ENCODE data around the gene PTPRC. TPM values are rescaled to one million over a fixed set of nuclear protein-coding genes. Genes with fewer than 3 reads are reported as not detected.

The PTPRC gene
- polyA plus RNA-seq, 2 of the 4 experiments (the other 2 are of a cell fraction), result not detected

DNA sequence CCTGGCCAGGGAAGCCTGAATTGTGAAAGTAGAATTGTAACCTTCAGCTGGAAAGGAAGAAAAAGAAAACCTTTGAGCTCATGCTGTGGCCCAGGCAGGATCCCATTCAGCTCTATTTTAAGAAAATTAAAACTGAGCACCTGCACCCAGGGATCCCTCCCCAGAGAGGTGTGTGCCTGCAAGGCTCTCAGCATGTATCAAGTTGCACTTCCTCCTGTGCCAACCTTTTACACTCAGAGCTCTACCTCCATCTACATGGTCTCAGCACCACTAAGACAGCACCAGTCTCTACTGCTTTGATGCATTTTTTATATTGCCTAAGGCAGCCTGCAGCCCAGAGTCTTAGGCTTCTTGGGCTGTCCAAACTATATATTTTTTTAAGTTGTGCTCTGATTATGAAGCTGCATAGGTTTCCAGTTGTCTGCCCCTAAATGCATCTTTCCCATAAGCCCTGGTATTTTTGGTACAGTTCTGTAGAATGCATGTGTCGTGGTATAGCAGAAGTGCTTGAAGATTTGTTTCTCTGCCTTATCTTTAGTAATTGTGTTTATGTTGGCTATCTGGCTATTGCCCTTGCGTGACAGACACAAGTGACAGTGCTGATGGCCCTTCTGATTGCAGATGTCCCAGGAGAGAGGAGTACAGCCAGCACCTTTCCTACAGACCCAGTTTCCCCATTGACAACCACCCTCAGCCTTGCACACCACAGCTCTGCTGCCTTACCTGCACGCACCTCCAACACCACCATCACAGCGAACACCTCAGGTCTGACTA lies 63.1 kb downstream of the PTPRC start:
- H3K9me3 ChIP-seq, result no peaks in the 10 kb centered on the region
- DNase-seq (ENCODE audit: low read depth in 1 of 2, low spot score in 1 of 2) (no peak), ATAC-seq (no peak), FAIRE-seq (no peak)
- POLR2A ChIA-PET, result no interaction called here
- TF ChIP-seq TFCP2L1 (CRISPR knock-in tag; IDR thresholded peaks at IDR 0.05), result no peak
- no peak for TF ChIP-seq RARB (CRISPR knock-in tag; IDR thresholded peaks at IDR 0.05)
- TF ChIP-seq HOXA7 (CRISPR knock-in tag; IDR thresholded peaks at IDR 0.05), result no peak
- no peak for TF ChIP-seq MAFK (IDR thresholded peaks at IDR 0.05; ENCODE audit: partially characterized antibody)
- TF ChIP-seq ESRRA (IDR thresholded peaks at IDR 0.05; ENCODE audit: borderline replicate concordance, low read length), result no peak
- no peak overlapping the region for H3K4me3 ChIP-seq
- no peak overlapping the region for H3K4me2 ChIP-seq
- no peak overlapping the region for H3K27ac ChIP-seq
- WGBS (ENCODE audit: missing lambda C conversion rate), result 55% methylated on average over 4 of the region's 4 CpGs
- no peaks in the 10 kb centered on the region for H3K4me1 ChIP-seq
- CTCF ChIA-PET, result interaction anchor here (1.2 to 3.0 kb wide), 5 partner anchors 12 to 236 kb away, joined by 3 to 14 read pairs (median 4); no protein-coding TSS in a partner anchor

DNA sequence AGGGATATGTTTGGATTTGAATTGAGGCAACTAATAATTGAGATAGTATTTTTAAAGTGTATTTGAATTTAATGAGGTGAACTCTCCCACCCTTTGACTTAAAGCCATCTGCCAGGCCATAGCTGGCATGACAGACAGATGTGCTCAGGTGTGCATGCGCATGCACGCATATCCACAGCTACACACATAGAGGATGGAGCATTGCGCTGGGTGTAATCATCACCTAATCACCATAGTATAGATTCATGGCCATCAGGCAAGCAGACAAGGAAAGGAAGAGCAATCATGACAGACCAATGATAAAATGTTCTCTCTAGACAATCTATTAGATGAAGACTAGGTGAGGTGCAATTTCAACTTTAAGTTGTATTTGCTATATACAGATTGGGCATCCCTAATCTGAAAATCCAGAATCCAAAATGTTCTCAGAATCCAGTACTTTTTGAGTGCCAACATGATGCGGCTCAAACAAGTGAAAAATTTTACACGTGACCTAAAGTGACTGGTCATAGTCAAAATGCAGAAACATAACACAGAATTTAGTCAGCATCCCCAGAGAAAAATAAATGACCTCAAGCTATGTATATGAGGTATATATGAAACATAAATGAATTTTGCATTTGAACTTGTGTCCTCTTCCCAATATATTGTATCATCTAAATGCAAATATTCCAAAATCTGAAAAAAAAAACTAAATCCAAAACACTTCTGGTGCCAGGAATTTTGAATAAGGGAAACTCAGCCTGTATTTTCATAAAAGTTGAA lies 70.1 kb downstream of the PTPRC start:
- H3K4me1 ChIP-seq, result no peaks in the 10 kb centered on the region
- TF ChIP-seq RCOR1 (IDR thresholded peaks at IDR 0.05; ENCODE audit: low read depth, low read length) (no peak), PHF8 (IDR thresholded peaks at IDR 0.05; ENCODE audit: borderline replicate concordance, low read depth) (no peak), HDAC2 (IDR thresholded peaks at IDR 0.05) (no peak), RFX5 (IDR thresholded peaks at IDR 0.05) (no peak), FOXS1 (CRISPR knock-in tag; IDR thresholded peaks at IDR 0.05) (no peak), CEBPB (IDR thresholded peaks at IDR 0.05) (no peak), JUN (IDR thresholded peaks at IDR 0.05) (no peak), GATA3 (IDR thresholded peaks at IDR 0.05; ENCODE audit: borderline replicate concordance) (no peak), EHMT2 (IDR thresholded peaks at IDR 0.05; ENCODE audit: low read depth) (no peak), JUNB (IDR thresholded peaks at IDR 0.05) (no peak), CBX2 (IDR thresholded peaks at IDR 0.05; ENCODE audit: borderline replicate concordance, low read depth) (no peak), NR3C1 (IDR thresholded peaks at IDR 0.05) (no peak), MAFK (IDR thresholded peaks at IDR 0.05; ENCODE audit: partially characterized antibody) (no peak), MAZ (IDR thresholded peaks at IDR 0.05; ENCODE audit: borderline replicate concordance, low read depth, low read length) (no peak), CHD2 (IDR thresholded peaks at IDR 0.05; ENCODE audit: low read length, partially characterized antibody) (no peak)
- TF ChIP-seq, protein P1, sequence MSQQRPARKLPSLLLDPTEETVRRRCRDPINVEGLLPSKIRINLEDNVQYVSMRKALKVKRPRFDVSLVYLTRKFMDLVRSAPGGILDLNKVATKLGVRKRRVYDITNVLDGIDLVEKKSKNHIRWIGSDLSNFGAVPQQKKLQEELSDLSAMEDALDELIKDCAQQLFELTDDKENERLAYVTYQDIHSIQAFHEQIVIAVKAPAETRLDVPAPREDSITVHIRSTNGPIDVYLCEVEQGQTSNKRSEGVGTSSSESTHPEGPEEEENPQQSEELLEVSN (IDR thresholded peaks at IDR 0.05; ENCODE audit: borderline replicate concordance, low read depth), result no peak
- TF ChIP-seq, protein P2, sequence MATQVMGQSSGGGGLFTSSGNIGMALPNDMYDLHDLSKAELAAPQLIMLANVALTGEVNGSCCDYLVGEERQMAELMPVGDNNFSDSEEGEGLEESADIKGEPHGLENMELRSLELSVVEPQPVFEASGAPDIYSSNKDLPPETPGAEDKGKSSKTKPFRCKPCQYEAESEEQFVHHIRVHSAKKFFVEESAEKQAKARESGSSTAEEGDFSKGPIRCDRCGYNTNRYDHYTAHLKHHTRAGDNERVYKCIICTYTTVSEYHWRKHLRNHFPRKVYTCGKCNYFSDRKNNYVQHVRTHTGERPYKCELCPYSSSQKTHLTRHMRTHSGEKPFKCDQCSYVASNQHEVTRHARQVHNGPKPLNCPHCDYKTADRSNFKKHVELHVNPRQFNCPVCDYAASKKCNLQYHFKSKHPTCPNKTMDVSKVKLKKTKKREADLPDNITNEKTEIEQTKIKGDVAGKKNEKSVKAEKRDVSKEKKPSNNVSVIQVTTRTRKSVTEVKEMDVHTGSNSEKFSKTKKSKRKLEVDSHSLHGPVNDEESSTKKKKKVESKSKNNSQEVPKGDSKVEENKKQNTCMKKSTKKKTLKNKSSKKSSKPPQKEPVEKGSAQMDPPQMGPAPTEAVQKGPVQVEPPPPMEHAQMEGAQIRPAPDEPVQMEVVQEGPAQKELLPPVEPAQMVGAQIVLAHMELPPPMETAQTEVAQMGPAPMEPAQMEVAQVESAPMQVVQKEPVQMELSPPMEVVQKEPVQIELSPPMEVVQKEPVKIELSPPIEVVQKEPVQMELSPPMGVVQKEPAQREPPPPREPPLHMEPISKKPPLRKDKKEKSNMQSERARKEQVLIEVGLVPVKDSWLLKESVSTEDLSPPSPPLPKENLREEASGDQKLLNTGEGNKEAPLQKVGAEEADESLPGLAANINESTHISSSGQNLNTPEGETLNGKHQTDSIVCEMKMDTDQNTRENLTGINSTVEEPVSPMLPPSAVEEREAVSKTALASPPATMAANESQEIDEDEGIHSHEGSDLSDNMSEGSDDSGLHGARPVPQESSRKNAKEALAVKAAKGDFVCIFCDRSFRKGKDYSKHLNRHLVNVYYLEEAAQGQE (IDR thresholded peaks at IDR 0.05), result no peak
- TF ChIP-seq, protein P3, sequence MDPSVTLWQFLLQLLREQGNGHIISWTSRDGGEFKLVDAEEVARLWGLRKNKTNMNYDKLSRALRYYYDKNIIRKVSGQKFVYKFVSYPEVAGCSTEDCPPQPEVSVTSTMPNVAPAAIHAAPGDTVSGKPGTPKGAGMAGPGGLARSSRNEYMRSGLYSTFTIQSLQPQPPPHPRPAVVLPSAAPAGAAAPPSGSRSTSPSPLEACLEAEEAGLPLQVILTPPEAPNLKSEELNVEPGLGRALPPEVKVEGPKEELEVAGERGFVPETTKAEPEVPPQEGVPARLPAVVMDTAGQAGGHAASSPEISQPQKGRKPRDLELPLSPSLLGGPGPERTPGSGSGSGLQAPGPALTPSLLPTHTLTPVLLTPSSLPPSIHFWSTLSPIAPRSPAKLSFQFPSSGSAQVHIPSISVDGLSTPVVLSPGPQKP (IDR thresholded peaks at IDR 0.05; ENCODE audit: low read depth, low read length), result no peak
- TF ChIP-seq, protein P4, sequence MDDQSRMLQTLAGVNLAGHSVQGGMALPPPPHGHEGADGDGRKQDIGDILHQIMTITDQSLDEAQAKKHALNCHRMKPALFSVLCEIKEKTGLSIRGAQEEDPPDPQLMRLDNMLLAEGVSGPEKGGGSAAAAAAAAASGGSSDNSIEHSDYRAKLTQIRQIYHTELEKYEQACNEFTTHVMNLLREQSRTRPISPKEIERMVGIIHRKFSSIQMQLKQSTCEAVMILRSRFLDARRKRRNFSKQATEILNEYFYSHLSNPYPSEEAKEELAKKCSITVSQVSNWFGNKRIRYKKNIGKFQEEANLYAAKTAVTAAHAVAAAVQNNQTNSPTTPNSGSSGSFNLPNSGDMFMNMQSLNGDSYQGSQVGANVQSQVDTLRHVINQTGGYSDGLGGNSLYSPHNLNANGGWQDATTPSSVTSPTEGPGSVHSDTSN (IDR thresholded peaks at IDR 0.05), result no peak
- 93% methylated on average over 5 of the region's 5 CpGs for WGBS (ENCODE audit: missing lambda C conversion rate)
- ChIA-PET POLR2A (no interaction called here), CTCF (no interaction called here)
- DNase-seq (ENCODE audit: low read depth in 1 of 2, low spot score in 1 of 2) (no peak), FAIRE-seq (no peak), ATAC-seq (no peak)
- no peaks in the 10 kb centered on the region for H3K9me3 ChIP-seq
- no peak overlapping the region for H3K4me3 ChIP-seq
- no peak overlapping the region for H3K27ac ChIP-seq
- no peak overlapping the region for H3K4me2 ChIP-seq
